ENCODE results near the gene CDH12. TPM values are rescaled to one million over a fixed set of nuclear protein-coding genes. Genes with fewer than 3 reads are reported as not detected.

Gene CDH12
- total RNA-seq, 3 donors from 2014 or later = 0.33 to 2.6 (median 1.1) TPM

DNA sequence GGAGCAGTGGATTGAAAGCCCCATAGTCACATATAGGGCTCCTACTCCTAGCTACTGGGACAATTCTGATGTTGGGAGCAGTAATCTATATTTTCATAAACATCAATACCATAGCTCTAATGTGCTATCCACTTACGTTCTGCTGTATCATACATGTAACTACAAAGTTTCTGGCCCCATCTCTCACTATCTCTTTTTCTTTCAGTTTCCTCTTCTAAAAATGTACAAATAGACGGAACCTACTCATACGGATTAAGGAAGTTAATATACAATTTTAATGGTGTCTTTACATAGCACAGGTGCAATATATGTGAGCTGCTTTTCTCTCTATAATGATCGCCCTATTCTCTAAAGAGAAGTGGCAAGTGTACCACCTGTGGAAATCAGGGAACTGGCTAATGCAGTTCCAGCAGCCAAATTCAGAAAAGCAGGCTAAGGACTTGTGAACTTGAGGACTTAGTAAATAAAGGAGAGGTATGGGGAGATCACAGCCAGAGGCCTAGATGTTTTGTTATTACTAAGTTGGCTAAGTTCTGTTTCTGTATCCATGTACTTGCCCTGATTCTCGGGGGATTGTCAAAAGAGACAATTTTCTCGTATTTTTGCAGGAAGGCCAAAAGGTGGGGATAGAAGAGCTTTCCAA, 1021.9 kb downstream of the CDH12 start:
- no peak for DNase-seq (ENCODE audit: low spot score in 2 of 2)
- no peaks in the 10 kb centered on the region for H3K9me3 ChIP-seq
- intact Hi-C loops (cut with DNase I; ENCODE audit: low total_unique reads) = no loop called here
- H3K4me3 ChIP-seq = no peak overlapping the region
- no peaks in the 10 kb centered on the region for H3K4me1 ChIP-seq
- no peak overlapping the region for H3K27ac ChIP-seq
- H3K36me3 ChIP-seq = no peaks in the 10 kb centered on the region
- no peaks in the 10 kb centered on the region for H3K27me3 ChIP-seq
- TF ChIP-seq POLR2A (IDR thresholded peaks at IDR 0.05) (no peak), POLR2AphosphoS5 (IDR thresholded peaks at IDR 0.05) (no peak)
- TF ChIP-seq, protein P1, sequence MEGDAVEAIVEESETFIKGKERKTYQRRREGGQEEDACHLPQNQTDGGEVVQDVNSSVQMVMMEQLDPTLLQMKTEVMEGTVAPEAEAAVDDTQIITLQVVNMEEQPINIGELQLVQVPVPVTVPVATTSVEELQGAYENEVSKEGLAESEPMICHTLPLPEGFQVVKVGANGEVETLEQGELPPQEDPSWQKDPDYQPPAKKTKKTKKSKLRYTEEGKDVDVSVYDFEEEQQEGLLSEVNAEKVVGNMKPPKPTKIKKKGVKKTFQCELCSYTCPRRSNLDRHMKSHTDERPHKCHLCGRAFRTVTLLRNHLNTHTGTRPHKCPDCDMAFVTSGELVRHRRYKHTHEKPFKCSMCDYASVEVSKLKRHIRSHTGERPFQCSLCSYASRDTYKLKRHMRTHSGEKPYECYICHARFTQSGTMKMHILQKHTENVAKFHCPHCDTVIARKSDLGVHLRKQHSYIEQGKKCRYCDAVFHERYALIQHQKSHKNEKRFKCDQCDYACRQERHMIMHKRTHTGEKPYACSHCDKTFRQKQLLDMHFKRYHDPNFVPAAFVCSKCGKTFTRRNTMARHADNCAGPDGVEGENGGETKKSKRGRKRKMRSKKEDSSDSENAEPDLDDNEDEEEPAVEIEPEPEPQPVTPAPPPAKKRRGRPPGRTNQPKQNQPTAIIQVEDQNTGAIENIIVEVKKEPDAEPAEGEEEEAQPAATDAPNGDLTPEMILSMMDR (IDR thresholded peaks at IDR 0.05) = no peak

- no peak for DNase-seq (ENCODE audit: low spot score in 2 of 2)
- intact Hi-C loops (cut with DNase I; ENCODE audit: low total_unique reads) = no loop called here
- TF ChIP-seq POLR2A (IDR thresholded peaks at IDR 0.05) (no peak), POLR2AphosphoS5 (IDR thresholded peaks at IDR 0.05) (no peak)
- TF ChIP-seq, protein P1 (IDR thresholded peaks at IDR 0.05) = no peak
- no peaks in the 10 kb centered on the region for H3K9me3 ChIP-seq
- H3K4me1 ChIP-seq = no peaks in the 10 kb centered on the region
- H3K4me3 ChIP-seq = no peak overlapping the region
- no peaks in the 10 kb centered on the region for H3K27me3 ChIP-seq
- no peak overlapping the region for H3K27ac ChIP-seq
- no peaks in the 10 kb centered on the region for H3K36me3 ChIP-seq
Observed at GRCh38 chr5:21826884-21827283, 1026.3 kb downstream of the CDH12 start.

- H3K27me3 ChIP-seq = no peaks in the 10 kb centered on the region
- no peak overlapping the region for H3K27ac ChIP-seq
- DNase-seq (ENCODE audit: low spot score in 2 of 2) = no peak
- H3K9me3 ChIP-seq = no peaks in the 10 kb centered on the region
- intact Hi-C loops (cut with DNase I; ENCODE audit: low total_unique reads) = no loop called here
- TF ChIP-seq POLR2AphosphoS5 (IDR thresholded peaks at IDR 0.05) = no peak
- TF ChIP-seq, protein P1 (IDR thresholded peaks at IDR 0.05) = no peak
- no peak for TF ChIP-seq POLR2A (IDR thresholded peaks at IDR 0.05)
- H3K4me3 ChIP-seq = no peak overlapping the region
- H3K36me3 ChIP-seq = no peaks in the 10 kb centered on the region
- H3K4me1 ChIP-seq = no peaks in the 10 kb centered on the region
Observed at GRCh38 chr5:21823588-21823987, 1029.6 kb downstream of the CDH12 start.

DNA sequence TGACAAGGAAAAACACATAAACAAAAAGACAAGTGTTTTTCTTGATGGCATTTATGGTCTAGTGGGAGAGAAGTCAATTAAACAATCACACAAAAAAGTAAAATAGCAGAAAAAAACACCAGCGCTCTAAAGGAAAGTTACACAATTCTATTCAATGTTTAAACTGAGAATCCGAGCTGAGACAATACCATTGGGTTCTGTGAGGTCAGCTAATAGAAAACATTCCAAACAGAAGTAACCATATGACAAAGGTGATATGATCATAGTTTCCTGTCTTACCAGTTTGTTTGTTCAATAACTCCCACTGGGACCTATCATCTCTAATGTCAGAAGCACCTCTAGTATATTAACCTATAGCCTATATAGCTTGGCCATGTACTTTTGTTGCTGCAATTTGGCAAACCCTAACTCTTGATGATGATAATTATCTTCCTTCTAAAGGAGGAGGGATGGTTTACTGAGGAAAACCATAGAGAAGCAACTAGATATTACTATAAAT, 1030.0 kb downstream of the CDH12 start:
- Histone ChIP-seq H3K4me1 (no peaks in the 10 kb centered on the region), H3K4me3 (no peak overlapping the region), H3K36me3 (no peaks in the 10 kb centered on the region), H3K9me3 (no peaks in the 10 kb centered on the region), H3K27me3 (no peaks in the 10 kb centered on the region), H3K27ac (no peak overlapping the region)
- intact Hi-C loops (cut with DNase I; ENCODE audit: low total_unique reads) = no loop called here
- no peak for DNase-seq (ENCODE audit: low spot score in 2 of 2)
- TF ChIP-seq POLR2A (IDR thresholded peaks at IDR 0.05) (no peak), POLR2AphosphoS5 (IDR thresholded peaks at IDR 0.05) (no peak)
- TF ChIP-seq, protein P1 (IDR thresholded peaks at IDR 0.05) = no peak

- Histone ChIP-seq H3K9me3 (no peaks in the 10 kb centered on the region), H3K36me3 (no peaks in the 10 kb centered on the region), H3K27me3 (no peaks in the 10 kb centered on the region), H3K4me3 (no peak overlapping the region), H3K27ac (no peak overlapping the region), H3K4me1 (no peaks in the 10 kb centered on the region)
- DNase-seq (ENCODE audit: low spot score in 2 of 2) = no peak
- intact Hi-C loops (cut with DNase I; ENCODE audit: low total_unique reads) = no loop called here
- TF ChIP-seq POLR2A (IDR thresholded peaks at IDR 0.05) (no peak), POLR2AphosphoS5 (IDR thresholded peaks at IDR 0.05) (no peak)
- TF ChIP-seq, protein P1 (IDR thresholded peaks at IDR 0.05) = no peak
Observed at GRCh38 chr5:21820527-21820926, 1032.6 kb downstream of the CDH12 start.
